GM12801 (cell line): ENCODE results near the gene NPAS1.
A peak's percentile ranks its signal among the peaks of the same experiment; 100 is the strongest.

Experiments
- CTCF ChIP-seq: IDR thresholded peaks from one replicate; pipeline ENCODE4 v1.5.1; 2011; ENCODE audit warnings: control low read depth; ENCODE audit not compliant: insufficient read length; ENCODE audit errors: extremely low read depth

NPAS1 gene

GRCh38 chr19:47035127-47036096 lies 15.8 kb downstream of the NPAS1 start:
- peak; percentile 6 for TF ChIP-seq CTCF

- TF ChIP-seq CTCF: no peak
Observed at GRCh38 chr19:47036097-47036651, 16.5 kb downstream of the NPAS1 start.

- no peak for TF ChIP-seq CTCF
Observed at GRCh38 chr19:47037766-47038165, 18.1 kb downstream of the NPAS1 start.

- no peak for TF ChIP-seq CTCF
Observed at GRCh38 chr19:47039239-47039874, 19.7 kb downstream of the NPAS1 start.

GRCh38 chr19:47040869-47041268 lies 21.2 kb downstream of the NPAS1 start:
- no peak for TF ChIP-seq CTCF

- no peak for TF ChIP-seq CTCF
Observed at GRCh38 chr19:47044946-47045866, 25.6 kb downstream of the NPAS1 start.
